Measurements from ENCODE around the gene TUBA4B.
"Not testable (repeated sequence)": the region's sequence is repeated elsewhere in the genome, so short reads cannot be mapped to it uniquely, and the experiment has no call there.

Gene TUBA4B

DNA sequence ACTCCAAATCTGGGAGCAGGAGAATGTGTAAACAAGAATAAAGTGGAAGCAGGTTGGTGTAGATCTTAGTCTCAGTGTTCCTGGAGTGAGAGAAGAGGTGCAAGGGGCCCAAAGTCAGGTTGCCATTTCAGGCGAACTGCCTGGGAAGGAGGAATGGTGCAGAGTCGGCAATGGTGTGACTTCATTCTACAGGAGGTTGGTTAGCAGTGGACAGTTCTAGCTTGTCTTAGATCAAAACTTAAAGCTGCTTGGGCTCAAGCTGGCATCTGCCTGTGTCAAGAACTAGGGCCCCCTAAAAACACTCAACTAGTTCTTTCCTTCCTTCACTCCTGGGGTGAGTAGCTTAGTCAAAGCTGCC, 4.2 kb upstream of the TUBA4B start:
- no peak for DNase-seq

DNA sequence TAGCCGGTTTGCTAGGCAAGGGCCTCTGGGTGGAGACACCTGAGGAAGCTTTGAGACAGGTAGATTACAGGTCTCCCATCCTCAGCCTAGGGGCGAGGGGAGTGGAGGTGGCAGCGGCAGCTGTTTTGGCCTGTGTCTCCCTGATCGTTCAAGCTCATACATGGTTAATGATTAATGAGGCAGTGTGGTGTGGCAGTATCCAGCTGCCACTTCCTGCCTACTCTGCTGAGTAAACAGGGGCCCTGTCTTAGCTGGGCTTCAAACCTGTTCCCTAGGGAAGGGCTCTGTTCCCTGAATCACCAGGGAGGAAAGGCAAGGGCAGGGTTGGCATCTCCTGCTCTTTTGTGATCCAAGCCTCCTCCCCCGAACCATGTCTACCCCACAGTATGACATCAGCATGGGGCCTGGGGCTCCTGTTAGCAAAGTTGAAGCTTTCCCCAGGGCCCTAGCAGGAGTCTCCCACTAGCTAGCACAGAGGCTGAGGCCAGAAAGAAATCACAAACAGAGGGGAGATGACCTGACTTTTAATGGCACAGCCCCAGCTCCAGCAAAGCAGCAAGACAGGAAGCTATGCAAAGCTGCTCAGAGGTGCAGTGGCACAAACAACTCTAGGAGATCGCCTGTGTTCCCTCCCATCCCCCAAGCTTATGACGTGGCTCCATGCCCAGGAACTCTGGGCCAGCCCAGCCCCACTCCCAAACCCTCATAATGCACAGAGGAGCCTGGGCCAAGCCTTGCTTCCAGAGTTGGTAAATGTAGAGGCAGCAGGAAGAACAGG, 3.7 kb upstream of the TUBA4B start:
- peak in 12 of 14 donors; percentile 10 to 70 (median 55) for DNase-seq

DNA sequence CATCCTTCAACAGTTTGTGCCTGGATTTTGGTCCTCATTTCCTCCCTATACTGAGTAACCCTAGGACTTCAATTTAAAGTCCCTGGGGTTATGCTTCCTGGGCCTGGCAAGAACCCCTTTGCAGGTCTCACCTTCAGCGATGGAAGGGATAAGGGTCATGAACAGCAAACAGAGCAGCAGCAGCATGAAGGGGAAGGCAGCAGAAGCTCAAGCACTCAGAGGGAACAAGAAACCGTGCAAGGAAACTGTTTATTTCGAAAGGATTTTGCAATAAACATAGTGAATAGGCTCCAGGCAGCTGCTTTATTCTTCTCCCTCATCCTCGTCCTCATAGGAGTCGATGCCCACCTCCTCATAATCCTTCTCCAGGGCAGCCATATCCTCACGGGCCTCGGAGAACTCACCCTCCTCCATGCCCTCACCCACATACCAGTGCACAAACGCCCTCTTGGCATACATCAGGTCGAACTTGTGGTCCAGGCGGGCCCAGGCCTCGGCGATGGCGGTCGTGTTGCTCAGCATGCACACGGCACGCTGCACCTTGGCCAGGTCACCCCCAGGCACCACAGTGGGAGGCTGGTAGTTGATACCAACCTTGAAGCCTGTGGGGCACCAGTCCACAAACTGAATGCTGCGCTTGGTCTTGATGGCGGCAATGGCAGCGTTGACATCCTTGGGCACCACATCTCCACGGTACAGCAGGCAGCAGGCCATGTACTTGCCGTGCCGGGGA, 2.8 kb upstream of the TUBA4B start:
- no peak for DNase-seq

DNA sequence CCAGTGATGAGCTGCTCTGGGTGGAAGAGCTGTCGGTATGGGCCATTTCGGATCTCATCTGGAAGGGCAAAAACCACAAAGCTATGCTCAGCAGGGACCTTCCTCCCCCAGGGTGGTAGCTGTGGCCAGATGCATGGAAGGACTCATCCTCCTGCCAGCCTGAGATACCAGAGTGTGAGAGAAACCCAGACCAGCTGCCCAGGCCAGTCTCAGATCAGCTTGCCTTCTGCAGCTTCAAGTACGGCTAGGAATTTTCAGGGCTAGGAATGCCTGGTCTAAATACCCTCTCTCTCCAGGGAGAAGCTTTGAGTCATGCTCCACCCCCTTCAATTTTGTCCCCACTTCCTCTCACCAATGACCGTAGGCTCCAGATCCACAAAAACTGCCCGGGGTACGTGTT, 1.4 kb upstream of the TUBA4B start:
- DNase-seq: no peak

DNA sequence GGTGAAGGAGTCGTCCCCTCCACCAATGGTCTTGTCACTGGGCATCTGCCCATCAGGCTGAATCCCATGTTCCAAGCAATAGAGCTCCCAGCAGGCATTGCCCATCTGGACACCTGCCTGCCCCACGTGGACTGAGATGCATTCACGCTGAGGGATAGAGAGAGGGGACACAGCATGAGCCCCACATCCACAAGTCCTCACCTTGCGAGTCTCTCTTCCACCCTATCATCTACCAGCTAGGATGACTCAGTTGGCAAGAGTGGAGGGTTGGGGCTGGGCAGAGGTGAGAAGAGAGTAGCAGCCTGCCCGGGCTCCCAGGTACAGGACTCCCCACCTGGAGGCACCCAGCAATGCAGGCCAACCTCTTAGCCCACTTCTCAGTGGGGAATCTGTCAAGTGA, 959 bp upstream of the TUBA4B start:
- DNase-seq: peak in 1 of 14 donors; percentile 54

DNA sequence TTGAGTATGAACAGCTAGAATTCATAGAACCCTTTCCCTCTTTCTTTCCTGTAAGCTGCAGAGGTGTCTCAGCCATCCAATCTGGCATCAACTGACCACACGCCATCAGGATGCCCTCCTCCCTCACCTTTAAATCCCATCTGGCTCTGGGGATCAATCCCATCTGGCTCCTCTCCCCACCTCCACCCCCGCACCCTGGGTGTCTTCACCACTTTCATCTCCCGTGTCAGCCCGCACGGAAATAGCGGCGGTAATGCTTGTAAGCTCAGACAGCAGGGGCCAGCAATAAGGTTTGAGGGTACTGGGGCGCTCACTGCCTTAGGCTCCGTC, 508 bp upstream of the TUBA4B start:
- DNase-seq: peak in 1 of 14 donors; percentile 59

DNA sequence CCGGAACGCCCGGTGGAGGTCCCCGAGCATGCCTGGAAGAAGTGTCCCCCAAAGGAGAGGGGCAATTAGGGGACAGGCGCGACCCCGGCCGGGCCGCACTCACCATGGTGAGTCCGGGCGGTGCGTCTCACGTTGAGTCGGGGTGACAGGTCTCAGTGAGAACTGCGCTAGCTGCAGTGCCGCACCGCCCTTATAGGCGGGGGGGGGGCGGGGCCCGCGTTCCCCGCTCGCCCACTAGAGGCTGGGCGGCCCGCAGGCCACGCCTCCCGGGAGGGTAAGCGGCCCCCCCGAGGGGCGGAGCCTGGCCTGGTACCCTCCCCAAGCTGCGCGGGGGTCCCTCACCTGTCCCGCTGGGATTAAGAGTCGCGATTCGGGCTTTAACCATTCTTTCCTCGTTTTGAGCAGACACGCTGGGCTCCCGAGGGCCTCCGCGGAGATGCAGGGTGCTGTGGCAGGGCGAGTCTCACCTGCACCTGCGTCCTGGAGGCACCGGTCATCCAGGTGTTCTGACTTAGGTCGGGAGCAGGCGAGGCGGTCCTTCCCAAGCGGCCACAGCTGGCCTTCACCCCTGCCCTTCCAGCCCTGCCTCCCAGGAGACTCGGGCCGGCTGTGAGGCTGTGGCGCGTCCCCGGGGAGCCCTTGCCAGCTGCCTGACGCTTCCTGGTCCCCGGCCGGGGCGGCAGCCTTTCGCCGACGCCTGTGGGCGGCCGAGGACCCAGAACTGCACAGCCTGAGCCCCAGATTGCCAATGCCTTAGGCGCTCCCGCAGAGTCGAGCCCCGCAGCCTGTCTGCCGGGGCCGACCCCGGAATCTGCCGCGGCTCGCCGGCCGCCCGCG, 928 bp downstream of the TUBA4B start, which contains the start of gene TUBA4A:
Gene TUBA4A, minus strand, starts transcription at position 166 of the 837 bp plus-strand sequence. Its CDS starts 60 bp downstream, at position 106.
- peak in 12 of 14 donors; percentile 43 to 86 (median 63) for DNase-seq

DNA sequence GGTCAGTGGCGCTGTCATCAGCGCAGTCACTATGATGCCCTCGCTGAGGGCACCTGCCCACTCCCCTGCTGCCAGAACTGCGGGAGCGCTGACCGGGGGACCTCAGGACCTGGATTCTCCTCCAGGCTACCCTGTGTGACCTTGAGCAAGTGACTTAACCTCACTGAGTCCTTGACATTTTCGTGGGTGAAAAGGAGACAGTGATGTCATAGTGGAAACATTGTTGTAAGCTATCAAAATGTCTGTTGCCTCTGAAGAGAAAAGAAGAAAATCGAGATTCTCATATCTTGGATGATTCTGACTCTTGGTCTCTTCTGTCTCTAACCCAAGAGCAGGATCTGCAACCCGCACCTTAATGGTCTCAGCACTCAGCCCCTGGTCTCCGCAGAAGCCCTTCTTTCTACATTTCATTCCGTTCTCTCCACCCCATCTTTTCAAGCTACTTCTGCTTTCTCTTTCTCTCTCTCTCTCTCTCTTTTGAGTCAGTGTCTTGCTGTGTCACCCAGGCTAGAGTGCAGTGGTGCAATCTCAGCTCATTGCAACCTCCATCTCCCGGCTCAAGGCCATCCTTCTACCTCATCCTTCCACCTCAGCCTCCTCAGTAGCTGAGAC, 1.7 kb downstream of the TUBA4B start:
- peak in 1 of 14 donors; percentile 45 for DNase-seq

DNA sequence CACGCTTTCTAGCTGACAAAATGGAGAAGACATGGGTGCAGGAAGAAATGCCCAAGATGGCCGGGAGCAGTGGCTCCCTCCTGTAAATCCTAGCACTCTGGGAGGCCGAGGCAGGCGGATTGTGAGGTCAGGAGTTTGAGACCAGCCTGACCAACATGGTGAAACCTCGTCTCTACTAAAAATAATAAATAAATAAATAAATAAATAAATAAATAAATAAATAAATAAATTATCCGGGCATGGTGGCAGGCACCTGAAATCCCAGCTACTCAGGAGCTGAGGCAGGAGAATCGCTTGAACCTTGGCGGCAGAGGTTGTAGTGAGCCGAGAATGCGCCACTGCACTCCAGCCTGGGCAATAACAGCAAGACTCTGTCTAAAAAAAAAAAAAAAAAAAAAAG, 5.9 kb downstream of the TUBA4B start:
- DNase-seq: not testable (repeated sequence)

DNA sequence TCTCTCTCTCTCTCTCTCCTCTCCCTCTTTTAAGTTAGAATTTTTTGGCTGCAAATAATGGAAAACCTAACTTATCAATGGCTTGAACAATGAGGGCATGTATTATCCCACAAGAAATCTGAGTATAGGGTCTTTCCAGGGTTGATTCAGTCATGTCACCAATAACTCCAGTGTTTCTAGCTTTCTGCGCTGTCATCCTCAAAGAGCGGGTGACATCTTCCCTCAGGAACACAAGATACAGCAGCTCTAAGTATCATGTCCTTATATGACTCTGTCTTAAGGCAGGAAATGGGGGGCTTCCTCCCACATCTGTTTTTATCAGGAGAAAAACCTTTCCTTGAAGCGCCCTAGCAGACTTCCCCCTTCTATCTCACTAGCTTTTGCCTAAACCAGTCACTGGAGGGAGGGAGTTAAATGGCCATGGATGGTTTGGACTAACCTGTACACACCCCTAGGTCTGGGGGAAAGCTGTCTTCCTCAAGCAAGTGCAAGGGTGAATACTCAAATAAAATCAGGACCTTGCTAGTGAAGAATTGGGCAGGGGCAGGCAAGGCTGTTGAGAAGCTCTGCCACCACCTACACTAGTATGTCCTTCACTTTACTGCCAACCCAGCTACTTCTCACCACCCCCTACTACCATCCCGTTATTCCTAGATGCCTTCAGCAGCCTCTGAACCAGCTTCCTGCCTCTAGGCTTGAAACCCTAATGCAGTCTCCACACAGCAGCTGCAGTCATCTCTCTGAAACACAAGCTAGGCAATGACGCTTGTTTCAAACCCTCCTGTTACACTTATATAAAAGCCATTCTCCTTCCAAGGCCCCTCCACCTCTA, 8.2 kb downstream of the TUBA4B start:
- no peak for DNase-seq

DNA sequence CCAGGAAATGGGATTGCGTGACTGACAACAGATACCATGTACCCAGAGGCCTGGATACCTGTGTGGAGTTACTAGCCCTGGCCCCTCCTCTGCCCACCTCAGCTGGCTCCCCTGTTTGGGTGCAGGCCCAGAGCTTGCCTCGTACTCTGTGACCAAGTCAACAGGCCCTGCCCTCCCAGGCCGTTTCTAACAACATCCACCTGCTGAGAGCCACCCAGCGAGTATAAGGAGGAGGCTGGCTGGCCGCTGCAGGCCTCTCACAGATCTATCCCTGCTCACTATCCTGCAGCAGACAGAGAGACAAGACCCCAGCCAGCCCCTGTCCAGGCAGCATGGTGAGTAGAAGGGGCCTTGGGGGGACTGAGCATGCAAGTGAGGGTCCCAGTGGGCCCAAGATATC, 13.2 kb downstream of the TUBA4B start:
- DNase-seq: no peak

DNA sequence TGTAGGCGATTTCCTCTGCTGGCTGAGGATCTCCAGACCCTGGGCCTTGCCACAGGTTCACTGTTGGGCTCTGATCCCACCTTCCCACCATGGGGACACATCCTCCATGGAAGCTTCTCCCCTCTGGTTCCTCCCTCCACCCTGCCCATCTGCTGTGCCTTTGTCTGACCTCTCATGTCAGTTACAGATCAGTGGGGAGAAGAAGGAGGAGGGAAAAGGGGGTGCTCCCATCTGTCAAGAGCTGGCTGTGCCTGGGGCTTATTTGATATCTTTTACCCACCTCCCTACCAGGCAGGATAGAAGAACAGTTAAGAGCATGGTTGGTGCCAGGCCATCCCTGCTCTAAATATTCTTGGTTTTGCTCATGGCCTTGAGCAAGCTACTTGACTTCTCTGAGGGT, 13.8 kb downstream of the TUBA4B start:
- no peak for DNase-seq

DNA sequence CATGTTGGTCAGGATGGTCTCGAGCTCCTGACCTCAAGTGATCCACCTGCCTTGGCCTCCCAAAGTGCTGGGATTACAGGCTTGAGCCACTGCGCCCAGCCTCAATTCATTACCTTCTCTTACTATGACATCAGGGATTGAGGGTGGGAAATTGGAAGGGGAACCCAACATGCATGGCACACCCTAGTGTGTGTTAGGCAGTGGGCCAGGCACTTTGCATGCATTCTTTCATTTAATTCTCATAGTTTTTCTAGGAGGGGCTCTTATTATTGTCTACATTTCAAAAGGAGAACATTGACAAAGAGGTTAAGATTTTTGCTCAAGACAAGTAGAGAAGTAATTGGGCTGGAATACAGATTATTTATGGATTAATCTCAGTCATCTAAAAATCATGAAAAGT, 15.3 kb downstream of the TUBA4B start:
- no peak for DNase-seq

DNA sequence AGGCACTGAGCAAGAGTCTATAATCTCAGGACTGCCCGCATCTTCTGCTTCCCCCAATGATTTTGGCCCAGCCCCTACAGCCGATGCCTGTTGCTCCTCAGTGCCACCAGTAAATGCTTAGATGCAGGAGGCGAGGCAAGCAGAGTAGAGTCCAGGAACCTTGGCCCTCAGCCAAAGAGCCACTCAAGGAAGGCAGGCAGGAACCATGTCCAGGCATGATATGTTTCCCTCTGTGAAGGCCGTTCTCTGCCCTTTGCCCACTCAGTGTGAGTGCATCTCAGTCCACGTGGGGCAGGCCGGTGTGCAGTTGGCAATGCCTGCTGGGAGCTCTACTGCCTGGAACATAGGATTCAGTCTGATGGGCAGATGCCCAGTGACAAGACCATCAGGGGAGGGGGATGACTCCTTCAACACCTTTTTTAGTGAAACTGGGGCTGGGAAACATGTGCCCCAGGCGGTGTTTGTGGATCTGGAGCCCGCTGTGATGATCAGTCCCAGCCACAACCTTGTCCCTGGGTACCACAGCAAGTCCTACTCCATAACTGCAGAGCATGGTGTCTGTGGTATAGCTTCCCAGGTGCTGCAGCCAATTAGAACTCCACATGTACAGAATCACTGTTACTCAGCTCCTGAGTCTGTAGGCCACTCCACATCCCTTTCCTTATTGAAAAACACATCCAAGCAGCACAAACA, 16.5 kb downstream of the TUBA4B start:
- no peak for DNase-seq

DNA sequence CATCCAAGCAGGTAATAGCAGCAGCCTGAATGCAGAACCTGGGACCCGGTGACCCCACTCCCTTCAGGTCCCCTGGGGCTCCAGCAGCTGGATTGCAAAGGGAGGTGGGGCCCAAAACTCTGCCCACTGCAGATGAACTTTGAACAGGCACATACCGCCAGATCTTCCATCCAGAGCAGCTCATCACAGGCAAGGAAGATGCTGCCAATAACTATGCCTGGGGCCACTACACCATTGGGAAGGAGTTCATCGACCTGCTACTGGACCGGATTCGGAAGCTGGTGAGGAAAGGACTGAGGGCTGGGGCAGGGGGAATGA, 17.0 kb downstream of the TUBA4B start:
- DNase-seq: no peak

DNA sequence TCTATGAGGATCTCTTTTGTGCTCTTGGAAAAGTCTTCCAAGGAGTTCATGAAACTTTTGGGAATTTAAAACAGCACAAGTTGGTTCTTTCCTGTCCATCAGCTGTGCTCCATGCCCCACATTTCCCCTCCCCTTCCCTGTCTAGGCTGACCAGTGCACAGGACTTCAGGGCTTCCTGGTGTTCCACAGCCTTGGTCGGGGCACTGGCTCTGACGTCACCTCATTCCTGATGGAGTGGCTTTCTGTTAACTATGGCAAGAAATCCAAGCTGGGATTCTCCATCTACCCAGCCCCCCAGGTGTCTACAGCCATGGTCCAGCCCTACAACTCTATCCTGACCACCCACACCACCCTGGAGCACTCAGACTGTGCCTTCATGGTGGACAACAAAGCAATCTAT, 18.0 kb downstream of the TUBA4B start:
- no peak for DNase-seq

DNA sequence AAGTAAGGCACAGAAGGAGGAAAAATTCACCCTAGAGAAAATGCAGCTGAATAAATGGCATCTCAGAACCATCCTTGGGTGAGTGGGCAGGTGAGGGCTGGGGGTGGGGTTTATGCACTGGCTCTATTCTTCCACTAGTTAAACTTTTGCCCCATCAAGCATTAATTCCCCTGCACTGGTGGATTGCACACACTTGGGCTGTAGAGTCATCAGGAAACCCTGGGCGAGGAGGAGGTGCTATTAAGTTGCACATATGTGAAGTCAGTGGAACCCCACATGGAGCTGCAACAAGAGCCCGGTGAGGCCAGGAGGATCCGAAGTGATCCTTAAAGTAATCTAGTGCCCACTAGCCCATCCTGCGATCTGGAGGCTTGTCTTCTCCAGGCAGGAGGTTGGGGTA, 19.3 kb downstream of the TUBA4B start:
- no peak for DNase-seq

DNA sequence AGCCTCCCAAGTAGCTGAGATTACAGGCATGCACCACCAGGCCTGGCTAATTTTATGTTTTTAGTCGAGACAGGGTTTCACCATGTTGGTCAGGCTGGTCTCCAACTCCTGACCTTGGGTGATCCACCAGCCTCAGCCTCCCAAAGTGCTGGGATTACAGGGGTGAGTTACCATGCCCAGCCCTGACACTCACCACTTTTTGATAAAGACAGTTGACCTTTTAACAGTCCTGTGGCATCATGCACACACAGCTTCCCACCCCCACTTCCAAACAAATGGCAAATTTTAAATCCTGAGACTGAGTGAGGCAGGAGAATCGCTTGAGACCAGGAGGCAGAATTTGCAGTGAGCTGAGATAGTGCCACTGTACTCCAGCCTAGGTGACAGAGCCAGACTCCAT, 20.0 kb downstream of the TUBA4B start:
- no peak for DNase-seq

DNA sequence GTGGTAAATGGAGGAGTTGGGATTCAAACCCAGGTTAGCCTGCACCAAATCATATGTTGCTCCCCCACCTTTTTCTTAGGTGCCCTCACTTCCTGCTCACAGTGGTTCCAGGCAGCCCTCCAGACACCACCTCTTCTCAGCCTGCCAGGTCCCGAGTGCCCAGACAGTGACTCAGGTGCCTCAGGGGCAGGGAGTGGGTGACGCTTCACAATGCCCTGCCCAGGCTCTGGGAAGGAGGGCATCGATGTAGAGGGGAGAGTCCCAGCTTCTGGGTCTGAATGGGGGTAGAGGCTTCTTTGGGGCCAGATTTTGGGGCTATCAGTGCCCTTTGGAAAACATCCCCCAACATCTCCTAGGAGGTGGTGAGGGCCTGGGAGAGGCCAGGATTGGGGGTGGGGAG, 20.9 kb downstream of the TUBA4B start:
- DNase-seq: no peak

DNA sequence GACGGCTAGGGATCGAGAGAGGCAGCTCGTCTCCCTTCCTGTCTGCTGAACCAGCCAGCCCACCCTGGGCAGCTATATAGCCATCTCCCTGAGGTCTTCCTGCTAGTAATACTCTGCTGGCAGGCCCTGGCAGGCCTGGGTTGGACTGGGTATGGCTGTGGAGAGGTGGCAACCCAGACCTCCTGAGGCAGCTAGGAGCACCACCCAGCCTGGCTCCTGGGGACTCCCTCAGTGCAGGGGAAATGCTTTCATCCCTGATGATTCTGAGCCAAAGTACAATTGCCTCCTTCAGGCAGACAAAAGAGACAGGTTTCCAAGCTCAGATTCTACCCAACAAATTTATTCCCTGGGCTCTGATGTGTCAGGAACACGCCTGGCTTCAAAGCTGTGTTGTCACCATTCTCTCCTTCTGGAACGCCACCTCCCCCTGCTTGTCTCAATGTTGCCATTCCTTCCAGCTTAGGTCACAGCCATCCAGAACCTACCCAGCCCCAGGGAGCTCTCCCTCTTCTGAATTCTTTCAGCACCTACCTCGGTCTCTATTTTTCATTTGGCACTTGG, 21.4 kb downstream of the TUBA4B start:
- no peak for DNase-seq

Measured in C1 segment of cervical spinal cord (tissue), 14 donors.